ENCODE measurements around the gene MORN1. TPM values are rescaled to one million over a fixed set of nuclear protein-coding genes. Genes with fewer than 3 reads are reported as not detected.
"Not testable (repeated sequence)": the region's sequence is repeated elsewhere in the genome, so short reads cannot be mapped to it uniquely, and the experiment has no call there.

MORN1 gene
- total RNA-seq, 1 donor from 2014 or later, result 9.1 TPM

DNA sequence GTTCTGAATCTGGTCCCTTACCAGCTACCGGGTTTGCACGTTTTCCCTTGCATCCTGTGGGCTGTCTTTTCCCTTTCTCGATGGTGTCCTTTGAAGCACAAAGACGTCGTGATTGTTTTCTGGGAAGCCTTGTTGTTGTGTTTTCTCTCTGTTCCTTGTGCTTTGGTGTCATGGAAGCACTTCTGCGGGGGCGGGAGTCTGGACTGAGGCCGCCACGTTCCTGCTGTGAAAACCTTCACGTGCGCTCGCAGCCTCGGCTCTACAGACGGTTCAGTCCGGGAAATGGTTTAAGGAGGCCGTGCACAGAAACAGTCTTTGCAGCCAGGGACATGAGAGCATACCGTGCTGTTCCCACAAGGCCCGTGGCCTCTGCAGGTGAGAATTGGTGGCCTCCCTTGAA is 94.7 kb downstream of the MORN1 start:
- intact Hi-C loops (cut with micrococcal nuclease), result no loop called here

DNA sequence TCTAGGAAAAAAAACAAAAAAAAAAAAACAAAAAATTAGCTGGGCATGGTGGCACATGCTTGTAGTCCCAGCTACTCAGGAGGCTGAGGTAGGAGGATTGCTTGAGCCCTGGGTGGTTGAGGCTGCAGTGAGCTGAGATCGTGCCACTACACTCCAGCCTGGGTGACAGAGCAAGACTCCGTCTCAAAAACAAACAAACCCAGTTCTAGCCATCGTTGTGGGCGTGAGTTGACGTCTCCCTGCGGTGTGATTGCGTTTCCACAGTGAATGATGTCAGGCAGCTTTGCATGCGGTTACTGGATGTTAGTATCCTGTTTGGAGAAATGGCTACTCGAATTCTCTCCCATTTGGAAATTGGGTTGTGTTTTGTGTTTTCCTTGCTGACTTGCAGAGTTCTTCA is 95.1 kb downstream of the MORN1 start:
- intact Hi-C loops (cut with micrococcal nuclease), result not testable (repeated sequence)

DNA sequence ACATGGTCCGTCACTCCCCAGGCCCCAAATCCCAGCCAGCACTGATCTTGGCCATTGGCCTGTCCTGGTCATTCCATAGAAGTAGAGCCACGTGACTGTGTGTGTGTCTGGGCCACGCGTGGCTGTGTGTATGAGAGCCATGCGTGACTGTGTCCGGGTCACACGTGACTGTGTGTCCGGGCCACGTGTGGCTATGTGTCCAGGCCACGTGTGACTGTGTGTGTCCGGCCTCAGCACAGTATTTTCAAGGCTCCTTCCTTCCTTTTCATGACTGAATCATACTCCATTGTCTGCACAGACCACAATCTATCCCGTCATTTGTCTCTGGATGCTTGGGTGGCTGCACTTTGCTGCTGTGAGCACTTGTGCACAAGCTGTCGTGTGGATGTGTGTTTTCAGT is 95.8 kb downstream of the MORN1 start:
- intact Hi-C loops (cut with micrococcal nuclease), result no loop called here

DNA sequence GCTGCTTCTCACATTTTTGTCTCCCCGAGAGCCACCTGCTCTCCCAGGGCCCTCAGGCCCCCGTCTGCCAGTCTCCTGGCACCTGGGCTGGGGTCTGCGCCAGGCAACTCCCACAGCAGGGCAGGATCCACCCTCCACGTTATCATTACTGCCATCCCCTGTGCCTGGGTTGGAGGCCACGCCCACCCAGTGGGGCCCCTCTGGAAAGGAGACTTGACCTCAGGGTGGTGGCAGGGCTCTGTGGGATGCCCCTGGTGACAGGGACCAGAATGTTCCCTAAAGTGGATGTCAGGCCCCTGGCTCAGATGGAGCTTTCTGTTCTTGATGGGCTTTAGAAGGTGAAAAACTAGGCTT is 96.7 kb downstream of the MORN1 start:
- intact Hi-C loops (cut with micrococcal nuclease), result no loop called here

DNA sequence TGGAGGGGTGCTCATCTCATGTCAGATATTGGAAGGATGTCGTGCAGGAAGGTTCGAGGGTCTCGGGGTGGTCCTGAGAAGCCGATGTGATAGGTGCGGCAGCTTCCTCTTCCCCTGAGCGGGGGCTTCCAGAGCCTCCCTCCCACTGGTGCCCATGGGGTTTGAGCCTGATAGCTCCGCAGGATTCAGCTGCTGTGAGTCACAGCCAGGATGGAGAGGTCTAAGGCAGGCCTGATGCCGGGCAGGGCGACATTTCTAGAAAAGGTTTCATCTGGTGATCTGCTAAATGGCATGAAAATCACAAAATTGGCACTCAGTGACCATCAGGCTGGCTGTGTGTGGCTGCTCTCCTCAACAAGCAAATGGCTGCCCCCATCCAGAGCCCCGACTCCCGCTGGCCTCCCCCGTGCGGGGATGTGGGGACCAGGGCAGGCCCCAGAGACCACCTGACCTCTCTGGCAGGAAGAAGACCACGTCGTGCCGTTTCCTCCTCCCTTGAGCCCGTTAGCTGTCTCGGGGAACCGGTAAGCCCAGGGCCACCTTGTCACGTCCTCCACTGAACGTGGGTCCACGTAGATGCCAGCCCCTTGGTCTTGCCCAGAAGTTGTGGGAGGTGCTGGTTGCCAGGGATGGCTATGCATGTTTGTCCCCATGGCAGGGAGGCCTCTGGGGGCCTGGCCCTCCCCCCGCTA is 97.2 kb downstream of the MORN1 start:
- intact Hi-C loops (cut with micrococcal nuclease), result no loop called here

DNA sequence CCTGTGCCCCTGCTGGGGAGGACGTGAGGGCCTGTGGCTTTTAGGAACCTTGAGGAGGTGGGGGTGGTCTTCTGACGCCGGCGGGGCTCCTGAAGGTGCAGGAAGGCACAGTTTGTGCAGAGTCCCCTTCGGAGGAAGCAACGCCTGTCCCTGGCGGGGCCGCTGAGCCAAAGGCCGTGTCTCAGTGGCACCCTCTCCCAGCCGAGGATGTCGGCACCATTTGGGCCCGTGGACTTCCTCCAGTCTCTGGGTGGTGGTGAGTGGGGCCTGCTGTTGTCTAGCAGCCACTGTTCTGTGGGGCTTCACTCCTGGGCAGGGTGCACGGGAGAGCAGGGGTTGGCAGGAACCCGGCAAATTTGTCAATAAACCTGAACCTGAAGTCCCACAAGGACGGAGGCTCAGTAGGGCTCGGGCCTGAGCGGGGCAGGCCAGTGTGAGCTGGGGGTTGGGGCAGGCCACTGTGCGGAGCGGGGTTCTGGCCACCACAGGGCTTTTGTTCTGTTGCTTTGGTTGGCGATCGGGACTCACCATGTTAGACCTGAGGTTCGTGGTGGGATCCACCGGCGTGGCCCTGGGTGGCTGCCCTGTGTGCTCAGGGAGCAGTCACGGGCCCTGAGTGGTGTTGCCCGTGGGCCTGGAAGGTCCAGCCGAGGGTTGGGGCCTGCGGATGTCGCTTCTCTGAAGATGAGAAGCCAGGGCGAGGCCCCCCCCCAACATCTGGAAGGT is 98.5 kb downstream of the MORN1 start:
- intact Hi-C loops (cut with micrococcal nuclease), result no loop called here

DNA sequence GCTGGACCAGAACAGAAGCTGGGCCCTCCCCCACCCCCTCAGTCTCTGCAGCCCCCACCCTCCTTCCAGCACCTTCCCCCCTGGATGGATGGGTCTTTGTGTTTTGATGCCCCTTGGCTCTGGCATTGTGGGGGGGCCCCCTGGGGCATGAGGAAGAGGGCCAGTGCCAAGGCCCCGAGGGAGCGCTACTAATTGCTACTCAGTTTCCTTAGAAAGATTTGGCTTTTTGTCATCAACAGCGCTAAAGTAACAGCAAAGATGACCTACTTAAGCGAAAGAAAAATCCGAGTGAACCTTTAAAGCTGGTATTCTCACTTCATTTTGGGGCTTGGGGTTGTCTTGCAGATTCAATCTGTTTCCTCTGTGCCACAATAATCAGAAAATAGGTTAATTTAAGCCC is 99.8 kb downstream of the MORN1 start:
- intact Hi-C loops (cut with micrococcal nuclease), result loop anchor here (2.0 kb wide), 1 partner anchor 57 kb away; no protein-coding TSS in a partner anchor

DNA sequence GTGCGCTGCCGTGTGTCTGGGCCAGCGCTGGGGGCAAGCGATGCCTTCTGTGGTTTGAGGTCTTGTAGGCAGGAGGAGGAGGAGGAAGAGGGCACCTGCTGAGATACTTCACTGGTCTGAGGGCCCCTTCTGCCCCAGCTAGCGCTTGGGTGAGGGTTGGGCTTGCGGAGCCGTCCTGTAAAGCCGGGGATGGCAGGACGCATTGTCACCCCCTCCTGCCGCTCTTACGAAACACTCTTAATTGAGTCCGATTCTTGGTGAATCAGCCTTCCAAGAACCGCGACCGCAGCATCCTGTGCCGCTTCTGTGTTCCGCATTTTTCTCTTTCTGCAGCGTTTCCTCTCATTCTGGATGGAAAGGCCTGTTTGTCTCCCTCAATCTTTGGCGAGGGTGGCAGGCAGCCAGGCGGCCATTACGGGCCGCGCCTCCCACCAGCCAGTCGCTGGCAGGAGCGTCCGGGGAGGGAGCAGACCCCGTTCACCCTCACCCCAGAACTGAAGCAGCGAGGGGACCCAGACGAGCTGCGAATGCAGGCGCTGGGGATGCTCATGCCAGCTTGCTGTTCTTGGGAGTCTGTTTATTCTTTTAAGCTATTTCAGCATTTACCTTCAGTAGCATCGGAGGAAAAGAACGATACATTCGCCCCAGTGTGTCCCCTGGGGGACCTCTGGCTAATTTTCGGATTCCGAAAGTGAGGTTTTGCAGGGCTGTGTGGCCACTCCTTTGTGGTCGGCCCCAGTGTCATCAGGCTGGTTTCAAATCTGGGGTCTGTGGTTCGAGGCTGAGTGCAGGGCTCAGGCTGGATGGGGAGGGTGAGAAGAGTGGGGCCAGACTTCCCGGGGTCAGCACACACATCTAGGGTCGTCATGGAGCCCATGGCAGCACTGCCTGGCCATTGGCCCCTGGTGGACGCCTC is 100.5 kb downstream of the MORN1 start:
- intact Hi-C loops (cut with micrococcal nuclease), result loop anchor here (1.0 to 2.0 kb wide), 3 partner anchors 10 to 56 kb away; no protein-coding TSS in a partner anchor

DNA sequence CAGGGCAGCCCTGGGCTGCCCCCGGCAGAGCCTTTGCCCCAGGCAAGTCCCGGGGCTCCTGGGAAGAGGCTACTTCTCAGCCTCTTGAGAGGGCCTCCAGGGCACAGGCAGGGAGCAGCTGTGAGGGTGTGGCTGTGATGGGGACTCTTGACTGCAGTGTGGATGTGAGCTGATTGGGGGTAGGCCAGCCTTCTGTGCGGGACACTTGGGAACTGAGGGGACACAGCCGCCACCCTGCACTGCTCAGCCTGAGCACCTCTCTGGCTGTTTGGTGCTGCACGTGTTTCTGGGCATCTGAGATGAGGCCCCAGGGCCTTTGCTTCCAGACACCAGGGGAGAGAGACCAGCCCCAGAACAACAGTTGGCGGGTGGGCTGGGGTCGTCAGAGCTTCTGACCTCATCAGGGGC is 101.2 kb downstream of the MORN1 start:
- intact Hi-C loops (cut with micrococcal nuclease), result loop anchor here (1.0 to 2.0 kb wide), 3 partner anchors 11 to 55 kb away; no protein-coding TSS in a partner anchor

DNA sequence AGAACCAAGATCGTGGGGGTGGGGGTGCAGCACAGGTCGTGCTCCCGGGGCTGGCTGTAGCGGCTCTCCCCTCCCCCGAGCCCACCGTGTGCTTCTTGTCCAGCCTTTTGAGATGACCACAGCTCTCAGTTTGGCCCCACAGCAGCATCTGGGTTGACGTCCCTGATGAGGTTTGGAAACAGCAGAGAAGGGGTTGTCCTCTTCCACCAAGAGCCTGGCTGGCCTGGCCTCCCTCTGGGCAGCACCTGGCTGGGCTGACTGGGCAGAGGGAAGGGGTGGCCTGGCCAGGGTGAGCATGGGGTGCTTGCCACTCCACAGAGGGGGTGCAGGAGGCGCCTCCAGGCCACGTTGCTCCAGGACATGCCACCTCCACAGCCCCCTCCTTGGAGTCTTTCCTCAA is 101.7 kb downstream of the MORN1 start:
- intact Hi-C loops (cut with micrococcal nuclease), result loop anchor here (1.0 to 2.0 kb wide), 3 partner anchors 12 to 55 kb away; no protein-coding TSS in a partner anchor

DNA sequence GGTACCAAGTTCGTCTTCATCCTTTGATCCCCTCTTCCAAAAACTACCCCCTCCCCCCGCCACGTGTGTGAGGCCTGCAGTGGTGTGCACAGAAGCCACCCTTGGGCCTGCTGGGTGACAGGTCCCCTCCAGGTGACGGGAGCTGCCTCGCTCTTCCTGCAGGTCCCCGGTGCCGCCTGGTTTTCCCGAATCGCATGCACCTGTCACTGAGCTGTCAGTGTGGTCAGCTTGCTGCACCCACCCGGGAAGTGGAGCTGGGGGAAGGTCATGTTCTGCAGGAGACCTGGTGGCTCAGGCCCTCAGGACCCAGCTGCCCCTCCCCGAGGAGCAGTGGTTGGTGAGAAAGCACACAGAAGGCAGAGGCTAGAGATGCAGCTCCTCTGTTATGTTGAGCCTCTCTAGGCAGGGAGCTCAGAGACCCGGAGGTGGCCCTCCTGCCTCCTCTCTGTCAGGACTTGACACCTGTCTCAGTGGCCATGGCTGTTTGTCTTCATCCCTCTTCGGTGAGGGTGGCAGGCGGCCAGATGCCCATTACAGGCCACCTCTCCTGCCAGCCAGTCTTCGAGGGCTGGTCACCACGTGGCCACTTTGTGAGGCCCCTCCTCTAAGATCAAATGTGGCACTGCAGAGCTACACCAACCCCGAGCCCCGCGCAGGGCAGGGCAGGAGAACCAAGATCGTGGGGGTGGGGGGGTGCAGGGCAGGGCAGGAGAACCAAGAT is 102.4 kb downstream of the MORN1 start:
- intact Hi-C loops (cut with micrococcal nuclease), result no loop called here

DNA sequence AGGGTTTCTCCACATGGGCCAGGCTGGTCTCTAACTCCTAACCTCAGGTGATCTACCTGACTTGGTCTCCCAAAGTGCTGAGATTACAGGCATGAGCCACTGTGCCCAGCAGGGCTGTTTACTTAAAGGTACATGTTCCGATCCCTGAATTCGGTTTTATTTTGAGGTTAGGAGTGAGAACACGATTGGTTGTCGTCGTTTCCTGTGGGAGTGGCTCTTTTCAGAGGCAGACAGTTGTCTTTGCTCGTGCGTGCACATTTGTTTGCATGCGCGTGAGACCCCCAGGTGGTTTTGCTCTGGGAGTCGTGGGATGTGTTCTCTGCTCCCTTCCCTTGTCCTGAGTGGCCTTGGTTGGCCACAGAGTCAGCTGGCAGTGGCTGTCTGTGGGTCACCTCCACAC is 103.0 kb downstream of the MORN1 start:
- intact Hi-C loops (cut with micrococcal nuclease), result no loop called here

DNA sequence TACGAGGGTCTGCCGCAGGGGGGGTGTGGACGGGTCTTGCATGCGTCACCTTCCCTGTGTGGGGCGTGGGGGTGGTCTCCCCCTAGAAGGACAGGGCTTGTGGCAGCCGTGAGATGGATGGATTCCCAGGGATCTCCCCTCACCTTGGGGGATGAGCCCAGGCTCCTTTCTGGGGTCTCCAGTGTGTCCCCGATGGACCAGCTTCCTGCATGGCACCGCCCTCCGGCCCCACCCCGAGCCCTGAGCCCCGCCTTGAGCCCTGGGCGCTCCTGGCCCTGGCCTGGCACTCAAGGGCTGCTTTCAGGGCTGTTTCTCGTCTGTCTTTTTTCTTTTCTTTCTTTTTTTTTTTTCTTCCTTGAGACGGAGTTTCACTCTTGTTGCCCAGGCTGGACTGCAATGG is 103.7 kb downstream of the MORN1 start:
- intact Hi-C loops (cut with micrococcal nuclease), result no loop called here

DNA sequence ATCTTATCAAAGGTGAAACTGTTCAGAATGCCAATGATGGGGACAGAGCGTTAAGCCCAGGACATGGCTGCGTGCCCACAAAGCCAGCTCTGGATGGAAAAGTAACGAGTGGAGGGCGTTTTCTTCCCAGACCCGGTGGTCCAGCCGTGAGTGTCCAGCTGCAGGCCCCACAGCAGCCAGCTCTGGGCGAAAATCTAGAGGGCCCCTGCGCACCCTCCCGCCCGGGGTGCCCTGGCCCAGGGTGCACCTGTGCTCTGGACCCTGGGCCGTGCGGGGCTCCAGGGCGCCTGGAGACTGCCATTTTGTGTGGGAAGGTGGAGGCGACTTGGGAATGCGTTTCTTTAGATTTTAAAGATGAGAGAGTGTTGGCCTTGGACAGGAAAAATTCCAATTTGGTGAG is 104.4 kb downstream of the MORN1 start:
- intact Hi-C loops (cut with micrococcal nuclease), result no loop called here

DNA sequence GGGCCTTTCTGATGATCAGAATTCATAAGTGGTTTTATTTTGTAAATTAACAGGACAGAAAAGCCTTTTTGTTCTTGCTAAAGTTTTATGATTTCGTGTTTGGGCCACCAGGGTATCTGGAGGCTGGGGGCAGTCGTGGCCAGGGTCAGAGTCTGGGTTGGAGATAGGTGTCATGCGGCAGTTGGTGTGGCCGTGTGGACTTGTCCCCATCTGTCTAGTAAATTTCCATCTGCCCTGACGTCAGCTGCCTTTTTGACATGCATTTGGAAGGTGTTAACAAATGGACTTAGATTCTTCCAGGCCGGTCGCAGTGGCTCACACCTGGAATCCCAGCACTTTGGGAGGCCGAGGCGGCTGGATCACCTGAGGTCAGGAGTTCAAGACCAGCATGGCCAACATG is 106.4 kb downstream of the MORN1 start:
- intact Hi-C loops (cut with micrococcal nuclease), result no loop called here

DNA sequence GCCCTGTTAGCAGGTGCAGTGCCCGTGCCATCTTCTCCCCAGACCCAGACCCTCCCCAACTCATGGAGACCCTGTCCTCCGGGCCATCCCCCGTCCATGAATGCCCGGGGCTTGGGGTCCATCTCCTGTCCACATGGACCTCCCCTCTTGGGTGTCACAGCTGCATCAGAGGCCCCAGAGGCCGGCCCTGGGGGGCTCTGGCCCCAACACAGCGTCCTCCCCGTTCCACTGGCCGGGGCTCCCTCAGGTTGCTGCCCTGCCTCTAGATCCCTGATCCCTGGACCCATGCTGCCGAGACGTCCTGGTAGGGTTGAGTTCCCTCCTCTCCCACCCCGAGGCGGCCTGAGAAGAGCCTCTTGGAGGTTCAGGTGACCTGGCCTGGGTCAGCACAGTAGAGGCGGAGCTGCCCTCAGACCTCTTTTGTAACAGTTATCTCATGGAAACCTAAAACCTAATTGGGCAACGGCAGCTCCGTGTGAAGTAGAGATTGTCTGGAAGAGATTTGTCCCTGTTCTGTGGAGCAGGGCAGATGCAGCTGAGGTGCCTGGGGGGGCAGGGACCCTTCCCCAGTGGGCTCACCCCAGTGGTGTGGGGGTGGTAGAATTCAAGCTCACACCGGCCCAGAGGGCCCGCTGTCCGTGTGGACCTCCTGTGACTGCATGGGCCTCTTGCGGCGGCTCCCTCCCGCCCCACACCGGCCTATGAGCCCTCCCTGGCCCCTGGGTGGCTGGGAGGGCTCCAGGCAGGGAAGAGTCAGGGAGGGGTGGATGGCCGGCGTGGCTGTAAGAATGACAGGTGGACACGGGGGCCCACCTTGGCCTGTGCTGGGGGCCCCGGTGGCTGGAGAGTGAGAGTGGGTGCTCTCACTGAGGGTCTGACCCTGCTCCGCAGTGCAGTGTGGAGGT is 107.1 kb downstream of the MORN1 start:
- intact Hi-C loops (cut with micrococcal nuclease), result no loop called here

DNA sequence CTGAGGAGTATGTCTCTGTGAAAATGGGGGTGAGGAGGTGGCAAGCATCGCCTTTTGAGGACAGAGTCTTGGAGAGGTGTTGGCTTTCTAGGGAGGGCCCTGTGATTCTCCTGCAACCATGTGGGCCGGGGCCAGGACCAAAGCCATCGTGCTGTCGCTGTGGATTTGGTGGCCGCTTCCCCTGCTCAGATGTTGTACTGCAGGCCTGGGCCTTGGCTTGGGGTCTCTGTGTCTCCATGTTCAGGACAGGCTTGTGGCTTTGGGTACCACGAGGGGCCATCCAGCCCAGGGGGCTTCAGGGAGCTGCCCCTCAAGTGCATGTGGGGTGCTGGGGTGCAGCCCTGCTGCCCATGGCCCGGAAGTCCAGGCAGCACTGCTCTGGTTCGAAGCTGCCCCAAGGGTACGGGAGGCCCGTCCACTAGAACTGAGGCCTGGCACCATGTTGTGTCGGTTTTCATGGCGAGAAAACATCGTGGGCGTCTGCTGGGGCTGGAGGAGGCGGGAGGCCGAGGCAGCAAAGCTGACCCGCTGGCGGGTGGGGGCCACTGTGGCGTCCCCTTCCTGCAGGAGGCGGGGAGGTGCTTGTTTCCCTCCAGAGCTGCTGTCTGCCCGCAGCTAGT is 107.9 kb downstream of the MORN1 start:
- intact Hi-C loops (cut with micrococcal nuclease), result no loop called here

DNA sequence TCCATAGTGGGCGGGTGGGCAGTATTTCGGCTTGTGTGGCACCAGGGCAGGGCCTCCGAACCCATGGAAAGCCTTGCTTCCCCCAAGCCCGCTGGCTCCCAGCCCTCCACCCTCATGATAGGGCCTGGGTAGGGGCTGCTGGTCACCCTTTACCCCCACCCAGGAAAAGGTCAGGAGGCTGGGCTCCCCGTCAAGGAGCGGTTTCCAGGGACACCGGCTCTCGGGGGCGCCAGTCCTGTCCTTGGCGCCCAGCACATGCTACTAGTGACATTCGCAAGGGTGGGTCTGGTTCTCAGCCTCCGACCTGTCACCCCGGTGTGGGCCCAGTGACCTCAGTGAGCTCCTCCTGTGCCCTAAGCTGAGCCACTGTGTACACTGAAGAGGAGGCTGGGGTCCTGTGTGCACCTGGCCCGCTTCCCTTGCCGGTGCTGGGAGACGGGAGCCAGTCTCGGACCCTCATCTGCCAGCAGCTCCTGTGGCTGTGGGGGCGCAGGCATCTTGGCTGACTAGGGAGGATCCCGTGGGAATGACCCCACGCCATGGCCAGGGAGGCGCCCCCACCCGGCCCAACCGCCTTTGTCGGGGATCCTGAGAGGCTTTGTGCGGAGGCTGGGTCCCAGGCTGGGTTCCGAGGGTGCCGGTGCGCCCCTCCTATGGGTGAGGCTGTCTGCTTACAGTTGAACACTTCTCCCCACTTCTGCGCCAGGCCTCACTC is 108.6 kb downstream of the MORN1 start:
- intact Hi-C loops (cut with micrococcal nuclease), result no loop called here

DNA sequence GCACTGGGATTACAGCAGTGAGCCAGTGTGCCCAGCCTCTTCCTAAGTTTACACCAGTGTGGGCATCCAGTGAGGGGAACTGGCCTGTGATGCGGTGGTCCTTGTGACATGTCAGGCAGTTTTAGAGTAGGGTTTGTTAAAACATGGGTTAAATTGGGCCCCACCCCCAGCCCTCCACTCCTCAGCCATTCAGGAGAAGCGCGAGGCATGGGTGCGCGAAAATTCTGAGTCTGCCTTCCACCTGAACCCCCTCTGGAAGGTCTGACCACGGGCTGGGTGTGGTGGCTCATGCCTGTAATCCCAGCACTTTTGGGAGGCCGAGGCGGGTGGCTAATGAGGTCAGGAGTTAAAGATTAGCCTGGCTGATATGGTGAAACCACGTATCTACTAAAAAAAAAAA is 111.5 kb downstream of the MORN1 start:
- intact Hi-C loops (cut with micrococcal nuclease), result no loop called here

Data from T-helper 2 cell treated with Interferon-gamma antibody and Interleukin-4, amounts not matched to agents 100 ng/mL and 5 ng/mL, for 36 hours (primary cell).